CD4-positive, alpha-beta T cell treated with Interleukin-10 for 1 hour (primary cell): ENCODE results near the gene PPP1R26.
"Not testable (repeated sequence)": the region's sequence is repeated elsewhere in the genome, so short reads cannot be mapped to it uniquely, and the experiment has no call there.

Source experiments
- DNase-seq: peaks from one replicate; pipeline ENCODE4 v3.0.0-alpha.2; 2020

PPP1R26 gene

GRCh38 chr9:135524130-135524861, 44.7 kb downstream of the PPP1R26 start:
- DNase-seq = no peak

- no peak for DNase-seq
Observed at GRCh38 chr9:135525241-135526088, 45.9 kb downstream of the PPP1R26 start.

DNA sequence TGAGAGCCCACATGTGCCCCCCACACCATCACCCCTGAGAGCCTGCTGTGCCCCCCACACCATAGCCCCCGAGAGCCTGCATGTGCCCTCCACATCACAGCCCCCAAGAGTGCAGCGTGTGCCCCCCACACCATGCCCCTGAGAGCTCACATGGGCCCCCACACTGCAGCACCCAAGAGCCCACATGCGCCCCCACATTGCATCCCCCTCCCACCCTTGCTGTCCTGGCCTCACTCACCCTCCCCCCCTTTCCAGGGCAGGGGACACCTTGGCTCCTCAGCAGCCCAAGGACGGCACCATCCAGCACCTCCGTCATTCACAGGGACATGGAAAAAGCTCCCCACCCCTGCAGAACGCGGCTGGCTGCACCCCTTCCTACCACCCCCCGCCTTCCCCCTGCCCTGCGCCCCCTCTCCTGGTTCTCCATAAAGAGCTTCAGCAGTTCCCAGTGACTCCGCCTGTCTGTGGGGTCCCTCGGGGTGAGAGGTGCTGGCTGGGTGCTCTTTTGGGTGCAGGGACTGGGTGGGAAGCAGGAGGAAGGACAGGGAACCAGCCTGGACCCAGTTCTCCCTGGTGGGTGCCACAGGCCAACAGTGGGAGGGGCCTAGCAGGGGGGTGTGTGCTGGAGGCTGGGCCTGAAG, 46.6 kb downstream of the PPP1R26 start:
- DNase-seq = no peak

DNA sequence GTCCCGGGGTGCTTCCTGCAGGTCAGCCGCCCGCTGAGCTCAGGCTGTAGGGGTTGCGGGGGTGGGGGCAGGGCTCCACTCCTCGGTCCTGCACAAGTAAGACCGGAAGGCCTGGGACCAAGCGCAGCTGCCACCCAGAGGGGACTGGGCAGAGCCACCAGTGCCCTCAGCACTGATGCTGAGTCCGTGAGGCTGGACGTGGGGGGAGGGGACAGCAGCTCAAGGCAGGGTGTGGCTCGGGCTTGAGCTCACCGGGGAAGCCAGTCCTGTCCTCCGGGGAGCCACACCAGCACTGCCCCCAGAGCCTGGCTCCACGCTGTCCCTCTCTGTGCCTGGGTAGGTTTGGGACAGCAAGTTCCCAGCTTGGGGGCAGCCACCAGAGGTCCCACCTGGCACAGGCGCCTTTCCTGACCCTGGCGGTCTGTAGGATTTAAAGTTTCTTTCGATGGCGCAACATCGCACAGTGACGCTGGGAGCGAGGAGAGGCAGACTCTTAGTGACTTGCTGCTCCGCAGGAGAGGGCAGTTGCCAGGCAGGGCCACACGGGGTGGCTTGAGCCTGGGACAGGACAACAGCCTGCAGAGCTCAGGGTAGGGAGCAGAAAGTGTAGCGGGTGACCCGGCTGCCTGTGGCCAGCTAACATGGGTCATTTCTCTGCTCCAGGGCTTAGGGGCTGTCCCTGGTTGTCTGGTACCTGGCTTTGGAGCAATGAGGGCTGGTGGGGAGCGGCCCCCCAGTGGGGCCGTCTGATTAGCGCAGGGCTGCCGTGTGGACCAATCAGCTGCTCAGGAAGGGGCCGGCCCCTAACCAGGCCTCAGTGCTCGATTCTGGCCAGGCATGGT, 47.4 kb downstream of the PPP1R26 start:
- DNase-seq = no peak

- DNase-seq = not testable (repeated sequence)
Observed at GRCh38 chr9:135528842-135529435, 49.4 kb downstream of the PPP1R26 start.

DNA sequence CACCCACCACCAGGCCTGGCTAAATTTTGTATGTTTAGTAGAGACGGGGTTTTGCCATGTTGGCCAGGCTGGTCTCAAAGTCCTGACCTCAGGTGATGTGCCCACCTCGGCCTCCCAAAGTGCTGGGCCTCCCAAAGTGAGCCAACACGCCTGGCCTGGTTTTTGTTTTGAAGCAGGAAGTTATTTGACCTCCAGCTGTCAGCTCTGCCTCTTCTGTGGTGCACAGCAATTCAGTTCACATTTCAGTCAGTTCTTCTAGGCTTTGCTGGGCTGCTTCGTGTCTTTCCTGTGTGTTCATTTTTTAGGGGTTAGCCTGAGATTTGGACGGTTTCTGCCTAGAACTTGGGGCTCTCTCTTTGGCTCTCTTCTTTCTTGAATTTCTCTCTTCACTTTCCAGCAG, 50.6 kb downstream of the PPP1R26 start:
- no peak for DNase-seq

GRCh38 chr9:135531096-135531495, 51.5 kb downstream of the PPP1R26 start:
- no peak for DNase-seq

DNA sequence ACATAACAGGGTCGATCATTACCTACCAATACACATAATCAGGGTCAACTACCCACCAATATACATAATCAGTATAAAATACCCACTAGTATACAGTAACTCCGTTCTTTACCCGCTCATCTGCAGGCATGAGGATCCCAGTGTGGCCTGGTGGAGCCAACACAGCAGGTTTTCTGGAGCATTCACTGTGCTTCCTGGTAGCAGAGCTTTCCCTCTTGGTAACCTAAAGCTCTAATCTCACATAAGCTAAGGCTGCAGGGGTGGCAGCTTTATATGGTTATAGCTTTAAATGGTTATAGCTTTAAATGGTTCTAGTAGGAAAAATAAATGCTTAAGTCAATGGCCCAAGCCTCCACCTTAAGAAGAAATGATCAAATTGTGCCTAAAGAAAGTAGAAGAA, 53.5 kb downstream of the PPP1R26 start:
- DNase-seq = no peak

GRCh38 chr9:135533674-135534073, 54.1 kb downstream of the PPP1R26 start:
- no peak for DNase-seq

- DNase-seq = not testable (repeated sequence)
Observed at GRCh38 chr9:135534192-135534711, 54.7 kb downstream of the PPP1R26 start.

DNA sequence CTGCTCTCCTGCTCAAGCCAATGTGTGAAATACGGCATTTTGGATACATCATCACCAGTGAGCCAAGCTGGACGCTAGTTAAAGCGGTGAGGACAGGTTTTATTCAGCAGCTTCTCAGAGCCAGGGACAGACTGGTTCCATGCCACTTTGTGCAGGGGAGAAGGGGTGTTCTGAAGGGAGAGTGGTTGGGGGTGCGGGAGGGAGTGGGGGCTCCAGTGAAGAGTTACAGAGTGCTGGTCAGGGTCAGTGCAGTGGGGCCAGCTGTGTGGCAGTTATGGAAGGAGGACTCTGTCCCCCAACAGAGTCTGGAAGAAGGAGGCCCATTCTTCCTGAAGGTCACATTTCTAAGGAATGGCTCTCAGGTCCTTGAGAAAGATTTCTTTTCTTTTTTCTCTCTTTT, 55.2 kb downstream of the PPP1R26 start:
- not testable (repeated sequence) for DNase-seq

- DNase-seq = not testable (repeated sequence)
Observed at GRCh38 chr9:135535631-135536030, 56.0 kb downstream of the PPP1R26 start.

DNA sequence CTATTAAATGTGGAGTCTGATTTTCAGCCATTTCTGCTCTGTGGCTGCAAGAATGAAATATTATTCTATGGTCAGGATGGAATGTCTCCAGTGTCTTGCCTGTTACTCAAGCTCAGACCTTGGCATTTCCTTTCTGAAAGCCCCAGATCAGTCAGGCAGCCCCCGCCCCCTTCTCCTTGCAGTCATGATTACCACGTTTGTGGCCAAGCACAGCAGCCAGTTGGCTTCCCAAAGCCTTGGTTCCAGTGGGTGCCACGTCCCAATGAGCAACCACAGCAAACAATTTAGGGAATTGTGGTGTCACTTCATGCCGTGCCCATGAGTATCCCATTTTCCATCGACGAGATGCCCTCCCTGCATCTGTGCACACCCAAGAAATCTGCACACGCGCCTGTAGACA, 56.6 kb downstream of the PPP1R26 start:
- no peak for DNase-seq
